Measurements from ENCODE around the gene PRR15.

DNA sequence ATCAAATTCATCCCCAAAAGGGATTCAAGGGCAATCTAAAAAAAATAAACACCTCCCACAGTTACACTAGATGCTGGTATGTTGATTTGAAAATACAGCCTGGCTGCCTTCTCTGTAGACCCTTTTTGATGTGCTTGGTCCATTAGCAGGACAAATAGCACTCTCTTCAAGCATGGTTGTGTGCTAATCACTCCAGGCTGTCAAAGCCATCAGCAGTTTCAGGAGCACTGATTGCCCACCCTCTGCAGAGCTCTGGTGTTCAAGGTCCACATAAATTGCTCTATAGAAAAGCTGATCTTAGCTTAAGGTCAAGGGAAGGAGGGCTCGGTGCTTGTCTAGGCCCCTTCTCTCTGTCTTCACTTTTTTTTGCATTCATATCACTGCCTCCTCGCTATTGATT lies 35.4 kb downstream of the PRR15 start:
- TF ChIP-seq, protein P1, sequence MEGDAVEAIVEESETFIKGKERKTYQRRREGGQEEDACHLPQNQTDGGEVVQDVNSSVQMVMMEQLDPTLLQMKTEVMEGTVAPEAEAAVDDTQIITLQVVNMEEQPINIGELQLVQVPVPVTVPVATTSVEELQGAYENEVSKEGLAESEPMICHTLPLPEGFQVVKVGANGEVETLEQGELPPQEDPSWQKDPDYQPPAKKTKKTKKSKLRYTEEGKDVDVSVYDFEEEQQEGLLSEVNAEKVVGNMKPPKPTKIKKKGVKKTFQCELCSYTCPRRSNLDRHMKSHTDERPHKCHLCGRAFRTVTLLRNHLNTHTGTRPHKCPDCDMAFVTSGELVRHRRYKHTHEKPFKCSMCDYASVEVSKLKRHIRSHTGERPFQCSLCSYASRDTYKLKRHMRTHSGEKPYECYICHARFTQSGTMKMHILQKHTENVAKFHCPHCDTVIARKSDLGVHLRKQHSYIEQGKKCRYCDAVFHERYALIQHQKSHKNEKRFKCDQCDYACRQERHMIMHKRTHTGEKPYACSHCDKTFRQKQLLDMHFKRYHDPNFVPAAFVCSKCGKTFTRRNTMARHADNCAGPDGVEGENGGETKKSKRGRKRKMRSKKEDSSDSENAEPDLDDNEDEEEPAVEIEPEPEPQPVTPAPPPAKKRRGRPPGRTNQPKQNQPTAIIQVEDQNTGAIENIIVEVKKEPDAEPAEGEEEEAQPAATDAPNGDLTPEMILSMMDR (IDR thresholded peaks at IDR 0.05 in 2 of 3, conservative IDR thresholded peaks at IDR 0.05 in 1 of 3; ENCODE audit: borderline replicate concordance in 1 of 3, insufficient read depth in 1 of 3, low read depth in 2 of 3, low read length in 2 of 3): no peak
- TF ChIP-seq EZH2phosphoT487 (IDR thresholded peaks at IDR 0.05; ENCODE audit: borderline replicate concordance) (no peak), CEBPB (IDR thresholded peaks at IDR 0.05; ENCODE audit: low read depth) (no peak), POLR2A (IDR thresholded peaks at IDR 0.05; ENCODE audit: borderline replicate concordance, extremely low read depth, insufficient read depth, insufficient read length) (no peak)
- TF ChIP-seq, protein P2, sequence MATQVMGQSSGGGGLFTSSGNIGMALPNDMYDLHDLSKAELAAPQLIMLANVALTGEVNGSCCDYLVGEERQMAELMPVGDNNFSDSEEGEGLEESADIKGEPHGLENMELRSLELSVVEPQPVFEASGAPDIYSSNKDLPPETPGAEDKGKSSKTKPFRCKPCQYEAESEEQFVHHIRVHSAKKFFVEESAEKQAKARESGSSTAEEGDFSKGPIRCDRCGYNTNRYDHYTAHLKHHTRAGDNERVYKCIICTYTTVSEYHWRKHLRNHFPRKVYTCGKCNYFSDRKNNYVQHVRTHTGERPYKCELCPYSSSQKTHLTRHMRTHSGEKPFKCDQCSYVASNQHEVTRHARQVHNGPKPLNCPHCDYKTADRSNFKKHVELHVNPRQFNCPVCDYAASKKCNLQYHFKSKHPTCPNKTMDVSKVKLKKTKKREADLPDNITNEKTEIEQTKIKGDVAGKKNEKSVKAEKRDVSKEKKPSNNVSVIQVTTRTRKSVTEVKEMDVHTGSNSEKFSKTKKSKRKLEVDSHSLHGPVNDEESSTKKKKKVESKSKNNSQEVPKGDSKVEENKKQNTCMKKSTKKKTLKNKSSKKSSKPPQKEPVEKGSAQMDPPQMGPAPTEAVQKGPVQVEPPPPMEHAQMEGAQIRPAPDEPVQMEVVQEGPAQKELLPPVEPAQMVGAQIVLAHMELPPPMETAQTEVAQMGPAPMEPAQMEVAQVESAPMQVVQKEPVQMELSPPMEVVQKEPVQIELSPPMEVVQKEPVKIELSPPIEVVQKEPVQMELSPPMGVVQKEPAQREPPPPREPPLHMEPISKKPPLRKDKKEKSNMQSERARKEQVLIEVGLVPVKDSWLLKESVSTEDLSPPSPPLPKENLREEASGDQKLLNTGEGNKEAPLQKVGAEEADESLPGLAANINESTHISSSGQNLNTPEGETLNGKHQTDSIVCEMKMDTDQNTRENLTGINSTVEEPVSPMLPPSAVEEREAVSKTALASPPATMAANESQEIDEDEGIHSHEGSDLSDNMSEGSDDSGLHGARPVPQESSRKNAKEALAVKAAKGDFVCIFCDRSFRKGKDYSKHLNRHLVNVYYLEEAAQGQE (IDR thresholded peaks at IDR 0.05; ENCODE audit: low read depth): no peak
